A673 (cell line): ENCODE measurements around the gene ITGBL1.

ENCODE experiments used
- EZH2 ChIP-seq: fragments of 200-600 bp; sonication (generic); IDR thresholded peaks from 2 replicates; pipeline ENCODE4 v1.6.1; 2017; ENCODE audit warnings: borderline replicate concordance, low read depth, mild to moderate bottlenecking, mixed read lengths, antibody characterized with exemption, low read length; ENCODE audit not compliant: poor library complexity, severe bottlenecking
- TF ChIP-seq, protein P1 (sequence below): fragments of 300-800, 200-600 bp; sonication (generic); conservative IDR thresholded peaks from 2 replicates; pipeline ENCODE4 v1.5.1; 2017; ENCODE audit warnings: low read depth, mild to moderate bottlenecking, antibody characterized with exemption, low read length, moderate library complexity, mixed read lengths

- TF ChIP-seq, protein P1, sequence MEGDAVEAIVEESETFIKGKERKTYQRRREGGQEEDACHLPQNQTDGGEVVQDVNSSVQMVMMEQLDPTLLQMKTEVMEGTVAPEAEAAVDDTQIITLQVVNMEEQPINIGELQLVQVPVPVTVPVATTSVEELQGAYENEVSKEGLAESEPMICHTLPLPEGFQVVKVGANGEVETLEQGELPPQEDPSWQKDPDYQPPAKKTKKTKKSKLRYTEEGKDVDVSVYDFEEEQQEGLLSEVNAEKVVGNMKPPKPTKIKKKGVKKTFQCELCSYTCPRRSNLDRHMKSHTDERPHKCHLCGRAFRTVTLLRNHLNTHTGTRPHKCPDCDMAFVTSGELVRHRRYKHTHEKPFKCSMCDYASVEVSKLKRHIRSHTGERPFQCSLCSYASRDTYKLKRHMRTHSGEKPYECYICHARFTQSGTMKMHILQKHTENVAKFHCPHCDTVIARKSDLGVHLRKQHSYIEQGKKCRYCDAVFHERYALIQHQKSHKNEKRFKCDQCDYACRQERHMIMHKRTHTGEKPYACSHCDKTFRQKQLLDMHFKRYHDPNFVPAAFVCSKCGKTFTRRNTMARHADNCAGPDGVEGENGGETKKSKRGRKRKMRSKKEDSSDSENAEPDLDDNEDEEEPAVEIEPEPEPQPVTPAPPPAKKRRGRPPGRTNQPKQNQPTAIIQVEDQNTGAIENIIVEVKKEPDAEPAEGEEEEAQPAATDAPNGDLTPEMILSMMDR: no peak
- no peak for TF ChIP-seq EZH2
Measured at GRCh38 chr13:101763191-101763590, 310.7 kb downstream of the ITGBL1 start.
